H1 (cell line): ENCODE measurements around the gene NEURL2. TPM values are rescaled to one million over a fixed set of nuclear protein-coding genes. Genes with fewer than 3 reads are reported as not detected.

Experiments used
- CTCF ChIA-PET: fragments of 300-600 bp; sonication (Branson Sonifier 250); formaldehyde crosslinking; loops from one replicate; lab custom pipeline; 2021; ENCODE audit not compliant: partially characterized antibody; lab: Charles Lee
- POLR2A ChIA-PET: fragments of 300-600 bp; sonication (Branson Sonifier 250); formaldehyde crosslinking; loops from one replicate; lab custom pipeline; 2021; ENCODE audit warnings: inconsistent platforms; ENCODE audit not compliant: partially characterized antibody; lab: Charles Lee
- DNase-seq, 2 experiments: peaks; one replicate each; pipeline versions ENCODE4 v3.0.0 to v3.0.0-alpha.2; 2010 to 2022; ENCODE audit warnings: low spot score in 2 of 2, low read depth in 1 of 2, mixed read lengths in 1 of 2
- FAIRE-seq: peaks from 2 replicates; lab custom pipeline; 2011; peaks lifted over from hg19 to GRCh38; lab: Jason Lieb, UNC
- H2AFZ ChIP-seq: 2 replicates; pipeline ENCODE4 v1.8.1; 2012; ENCODE audit warnings: low read length, inconsistent platforms
- H2AK5ac ChIP-seq: 2 replicates; pipeline ENCODE4 v1.6.1; 2013; ENCODE audit warnings: low read depth, low read length
- H2BK120ac ChIP-seq: replicated peaks from 2 replicates; pipeline ENCODE3; 2013; ENCODE audit warnings: low read depth, low read length, inconsistent platforms
- H2BK12ac ChIP-seq: 2 replicates; pipeline ENCODE4 v1.6.1; 2013; ENCODE audit warnings: low read depth, low read length
- H2BK15ac ChIP-seq: 2 replicates; pipeline ENCODE4 v1.6.1; 2013; ENCODE audit warnings: low read length
- H2BK20ac ChIP-seq: 2 replicates; pipeline ENCODE4 v1.6.1; 2013; ENCODE audit warnings: low read length
- H2BK5ac ChIP-seq: 2 replicates; pipeline ENCODE4 v1.6.1; 2013; ENCODE audit warnings: low read depth, low read length
- H3K14ac ChIP-seq: 2 replicates; pipeline ENCODE4 v1.6.1; 2013; ENCODE audit warnings: inconsistent platforms; ENCODE audit not compliant: insufficient read length
- H3K18ac ChIP-seq: 2 replicates; pipeline ENCODE4 v1.6.1; 2013; ENCODE audit warnings: low read length; ENCODE audit errors: extremely low read depth
- H3K23ac ChIP-seq: 2 replicates; pipeline ENCODE4 v1.6.1; 2013; ENCODE audit warnings: inconsistent platforms; ENCODE audit not compliant: insufficient read length
- H3K23me2 ChIP-seq: 2 replicates; pipeline ENCODE4 v1.6.1; 2013; ENCODE audit warnings: low read depth, low read length
- H3K27ac ChIP-seq: 2 replicates; pipeline ENCODE4 v1.6.1; 2011; ENCODE audit warnings: low read depth, low read length, inconsistent platforms
- H3K27me3 ChIP-seq, 4 experiments: replicated peaks in 1 of 4; 1 replicate in 1 of 4; 2 replicates in 3 of 4; pipeline versions ENCODE4 v1.6.1 to v1.8.1; 2011 to 2013; ENCODE audit warnings: low read length in 3 of 4, mild to moderate bottlenecking in 3 of 4, inconsistent platforms in 2 of 4, mixed read lengths in 2 of 4, moderate library complexity in 1 of 4; ENCODE audit not compliant: control insufficient read depth in 3 of 4, insufficient read depth in 3 of 4; ENCODE audit errors: extremely low read depth in 1 of 4
- H3K36me3 ChIP-seq, 4 experiments: 2 replicates each; pipeline versions ENCODE4 v1.6.1 to v1.8.1; 2011 to 2013; ENCODE audit warnings: mild to moderate bottlenecking in 4 of 4, low read length in 3 of 4, moderate library complexity in 2 of 4, control low read depth in 1 of 4, inconsistent platforms in 1 of 4; ENCODE audit not compliant: insufficient read depth in 4 of 4, control insufficient read depth in 2 of 4
- H3K4ac ChIP-seq: replicated peaks from 2 replicates; pipeline ENCODE3; 2013; ENCODE audit warnings: low read length, low read depth, mixed read lengths, inconsistent platforms; ENCODE audit not compliant: insufficient read length
- H3K4me1 ChIP-seq, 4 experiments: replicated peaks in 1 of 4; 1 replicate in 1 of 4; 2 replicates in 3 of 4; pipeline versions ENCODE4 v1.6.1 to v1.8.1; 2011 to 2013; ENCODE audit warnings: low read length in 3 of 4, inconsistent platforms in 2 of 4, mixed read lengths in 1 of 4; ENCODE audit not compliant: insufficient read depth in 4 of 4, control insufficient read depth in 3 of 4
- H3K4me2 ChIP-seq, 2 experiments: 2 replicates each; pipeline versions ENCODE4 v1.6.1 to v1.8.1; 2011 to 2013; ENCODE audit warnings: low read depth in 2 of 2, low read length in 2 of 2, control low read depth in 1 of 2, inconsistent platforms in 1 of 2, mild to moderate bottlenecking in 1 of 2; ENCODE audit not compliant: insufficient read depth in 1 of 2
- H3K4me3 ChIP-seq, 4 experiments: fragments of 200-600, 300-600 bp in 1 of 4; sonication (generic), shearing (Covaris generic), sonication (Bioruptor Twin) in 1 of 4; 2 replicates each; pipeline versions ENCODE4 v1.5.1 to v1.8.1; 2011 to 2016; ENCODE audit warnings: low read length in 4 of 4, low read depth in 3 of 4, control low read depth in 2 of 4, inconsistent platforms in 2 of 4, mild to moderate bottlenecking in 2 of 4, mixed read lengths in 1 of 4, moderate library complexity in 1 of 4; ENCODE audit not compliant: insufficient read depth in 2 of 4; ENCODE audit errors: extremely low read depth in 1 of 4
- H3K56ac ChIP-seq: replicated peaks from 2 replicates; pipeline ENCODE3; 2013; ENCODE audit warnings: low read depth, mild to moderate bottlenecking, mixed read lengths, low read length, inconsistent platforms; ENCODE audit not compliant: insufficient read length
- H3K79me1 ChIP-seq: 2 replicates; pipeline ENCODE4 v1.6.1; 2013; ENCODE audit warnings: low read depth, low read length, control low read depth
- H3K79me2 ChIP-seq, 2 experiments: 2 replicates each; pipeline versions ENCODE4 v1.6.1 to v1.8.1; 2012 to 2013; ENCODE audit warnings: low read length in 2 of 2, mild to moderate bottlenecking in 2 of 2, inconsistent platforms in 1 of 2; ENCODE audit not compliant: insufficient read depth in 2 of 2, control insufficient read depth in 1 of 2
- H3K9ac ChIP-seq, 4 experiments: replicated peaks in 1 of 4; 1 replicate in 1 of 4; 2 replicates in 3 of 4; pipeline versions ENCODE4 v1.6.1 to v1.8.1; 2011 to 2013; ENCODE audit warnings: low read depth in 3 of 4, low read length in 3 of 4, control low read depth in 2 of 4, mild to moderate bottlenecking in 2 of 4, moderate library complexity in 2 of 4, inconsistent platforms in 1 of 4; ENCODE audit errors: extremely low read depth in 1 of 4
- H3K9me3 ChIP-seq, 2 experiments: 2 replicates each; pipeline versions ENCODE4 v1.6.1 to v1.8.1; 2012 to 2013; ENCODE audit warnings: mild to moderate bottlenecking in 2 of 2, moderate library complexity in 2 of 2, control low read depth in 1 of 2, inconsistent platforms in 1 of 2, low read depth in 1 of 2, low read length in 1 of 2, mixed read lengths in 1 of 2; ENCODE audit not compliant: insufficient read depth in 2 of 2
- H4K20me1 ChIP-seq, 2 experiments: replicated peaks in 1 of 2; 2 replicates each; pipeline versions ENCODE3 to v1.8.1; 2011 to 2013; ENCODE audit warnings: inconsistent platforms in 2 of 2, low read length in 2 of 2, mild to moderate bottlenecking in 1 of 2; ENCODE audit not compliant: insufficient read depth in 2 of 2, control insufficient read depth in 1 of 2
- H4K5ac ChIP-seq: 2 replicates; pipeline ENCODE4 v1.6.1; 2013; ENCODE audit warnings: low read length, low read depth, mixed read lengths, inconsistent platforms; ENCODE audit not compliant: insufficient read length
- H4K8ac ChIP-seq: 2 replicates; pipeline ENCODE4 v1.8.0; 2013; ENCODE audit warnings: mild to moderate bottlenecking, moderate library complexity, low read length, inconsistent platforms; ENCODE audit not compliant: insufficient read depth; ENCODE audit errors: extremely low read depth
- H4K91ac ChIP-seq: replicated peaks from 2 replicates; pipeline ENCODE3; 2013; ENCODE audit warnings: low read length, mixed read lengths, inconsistent platforms; ENCODE audit not compliant: insufficient read length
- ASH2L ChIP-seq: fragments of 200-600, 300-600 bp; sonication (generic); IDR thresholded peaks from one replicate; pipeline ENCODE4 v1.7.1; 2017; ENCODE audit warnings: low read length
- CREB1 ChIP-seq: IDR thresholded peaks from 2 replicates; pipeline ENCODE4 v1.6.1; 2012; ENCODE audit warnings: inconsistent platforms
- CTBP2 ChIP-seq: IDR thresholded peaks from 2 replicates; pipeline ENCODE4 v1.7.0; 2011; ENCODE audit warnings: borderline replicate concordance, mild to moderate bottlenecking, moderate library complexity, mixed read lengths, low read length; ENCODE audit not compliant: insufficient read depth, insufficient read length
- EGR1 ChIP-seq: IDR thresholded peaks from 2 replicates; pipeline ENCODE4 v1.6.1; 2011; ENCODE audit warnings: low read depth, low read length, borderline replicate concordance
- EZH2 ChIP-seq: fragments of 200-600 bp; sonication (generic); IDR thresholded peaks from 2 replicates; pipeline ENCODE4 v1.7.1; 2012; ENCODE audit warnings: low read depth, mild to moderate bottlenecking, moderate library complexity, low read length, inconsistent platforms; ENCODE audit not compliant: severe bottlenecking
- JUN ChIP-seq: IDR thresholded peaks from 2 replicates; pipeline ENCODE4 v1.6.1; 2011; ENCODE audit warnings: low read depth, mild to moderate bottlenecking, improper control_type of control experiment, low read length
- KDM1A ChIP-seq: fragments of 200-600, 300-600 bp; sonication (generic); IDR thresholded peaks from 2 replicates; pipeline ENCODE4 v1.7.1; 2016; ENCODE audit warnings: mild to moderate bottlenecking, low read length, borderline replicate concordance
- KDM4A ChIP-seq: IDR thresholded peaks from one replicate; pipeline ENCODE4 v1.7.1; 2012; ENCODE audit warnings: low read depth, mild to moderate bottlenecking, moderate library complexity, low read length, inconsistent platforms; ENCODE audit not compliant: severe bottlenecking
- PHF8 ChIP-seq: fragments of 200-600 bp; sonication (generic); conservative IDR thresholded peaks from 2 replicates; pipeline ENCODE4 v1.7.1; 2012; ENCODE audit warnings: low read depth, mild to moderate bottlenecking, inconsistent platforms, low read length, moderate library complexity
- POLR2AphosphoS5 ChIP-seq: IDR thresholded peaks from 2 replicates; pipeline ENCODE4 v1.6.1; 2011; ENCODE audit warnings: low read depth, low read length
- RBBP5 ChIP-seq: IDR thresholded peaks from 2 replicates; pipeline ENCODE4 v1.7.1; 2012; ENCODE audit warnings: low read depth, mild to moderate bottlenecking, inconsistent platforms, low read length, moderate library complexity, borderline replicate concordance
- SP2 ChIP-seq: IDR thresholded peaks from 2 replicates; pipeline ENCODE4 v1.6.1; 2012; ENCODE audit warnings: mild to moderate bottlenecking, low read length, inconsistent platforms
- SRF ChIP-seq: IDR thresholded peaks from 2 replicates; pipeline ENCODE4 v1.6.1; 2011; ENCODE audit warnings: mild to moderate bottlenecking, low read depth, low read length, moderate library complexity
- SUZ12 ChIP-seq: fragments of 200-600 bp; sonication (generic); IDR thresholded peaks from 2 replicates; pipeline ENCODE4 v1.6.1; 2012; ENCODE audit warnings: mild to moderate bottlenecking, inconsistent platforms, low read length, moderate library complexity, mixed read lengths
- TAF1 ChIP-seq: IDR thresholded peaks from 2 replicates; pipeline ENCODE4 v1.6.1; 2011; ENCODE audit warnings: mild to moderate bottlenecking, low read depth, low read length
- WGBS, 2 experiments: shearing (Covaris generic) in 1 of 2; methylation state at CpG; one replicate each; pipeline versions ENCODE4 v1.1.6 to v1.1.7; 2013 to 2015; ENCODE audit warnings: low lambda C conversion rate in 2 of 2, mixed read lengths in 2 of 2, inconsistent platforms in 1 of 2, low coverage in 1 of 2, missing lambda C conversion rate in 1 of 2; ENCODE audit not compliant: insufficient replicate concordance in 2 of 2, insufficient coverage in 1 of 2, insufficient read length in 1 of 2; ENCODE audit errors: extremely low coverage in 1 of 2, missing lambda C conversion rate in 1 of 2; 5-methylcytosine and 5-hydroxymethylcytosine counted together
- polyA plus RNA-seq, 7 experiments: library from polyadenylated mRNA; depleted of rRNA in 3 of 7; stranded (reverse) in 5 of 7; unstranded in 2 of 7; fragments of >200 nt in 5 of 7; fragments of 200-250 nt in 2 of 7; gene quantifications; 1 replicate in 5 of 7; 2 replicates in 1 of 7; 4 replicates in 1 of 7; pipeline versions ENCODE4 v1.2.1 to v1.2.3, GENCODE V29; 2011 to 2013; ENCODE audit warnings: missing spikeins in 2 of 7, mixed read lengths in 2 of 7
- total RNA-seq: library from RNA; stranded (reverse); fragmentation: NEBNext Ultra II Directional; extraction: Animal tissue kit (Norgen Biotek cat#: 25700); gene quantifications from 2 replicates; pipeline ENCODE4 v1.2.1, GENCODE V29; 2021

The NEURL2 gene
- total and polyA plus RNA-seq, 2 of the 8 experiments (the other 6 are each of a cell fraction or from before 2014, with no cell fraction given): 6.9 TPM

DNA sequence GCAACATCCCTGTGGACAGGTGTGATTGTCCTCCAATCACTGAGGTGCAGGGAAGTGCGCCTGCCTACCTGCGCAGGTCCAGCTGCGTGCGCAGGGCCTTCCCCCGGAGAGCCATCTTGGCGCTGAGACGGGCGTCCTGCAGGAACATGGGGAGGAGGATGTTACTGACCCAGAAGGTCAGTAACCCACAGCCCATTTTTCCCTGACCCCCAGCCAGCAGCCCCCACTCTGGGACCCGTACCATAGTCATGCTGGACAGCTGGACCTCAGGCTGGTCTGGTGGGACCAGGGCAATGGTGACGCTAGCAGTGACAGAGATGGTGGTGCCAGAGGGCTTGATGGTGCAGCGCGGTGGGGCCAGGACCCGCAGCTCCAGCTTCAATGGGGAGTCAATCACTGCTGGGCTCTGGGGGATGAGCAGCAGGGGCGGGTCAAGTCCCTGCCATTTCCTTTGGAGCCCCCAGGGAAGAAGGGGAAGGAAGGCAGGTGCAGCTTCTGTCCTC lies 11.2 kb upstream of the NEURL2 start:
- peaks cover 12 to 70% (median 53%) of the 10 kb centered on the region in 4 experiments for H3K36me3 ChIP-seq
- FAIRE-seq (no peak), DNase-seq (no peak)
- ChIA-PET POLR2A (interaction anchor here (0.8 to 5.6 kb wide), 11 partner anchors 8 to 49 kb away, joined by 3 to 49 read pairs (median 4); partner anchors contain the start of genes CTSA, NEURL2 and PCIF1), CTCF (interaction anchor here (1.4 to 3.0 kb wide), 3 partner anchors 10 to 69 kb away, joined by 3 to 24 read pairs (median 4); partner anchors contain the start of genes CTSA and NEURL2)
- no peak overlapping the region for H3K14ac ChIP-seq
- H3K23me2 ChIP-seq: no peaks in the 10 kb centered on the region
- no peak overlapping the region for H3K4me3 ChIP-seq
- H2BK5ac ChIP-seq: no peak overlapping the region
- no peak overlapping the region for H4K91ac ChIP-seq
- H4K5ac ChIP-seq: no peak overlapping the region
- H4K20me1 ChIP-seq: peaks cover 0 to 7% of the 10 kb centered on the region in 2 experiments
- H3K27ac ChIP-seq: no peak overlapping the region
- no peak overlapping the region for H3K56ac ChIP-seq
- H4K8ac ChIP-seq: no peak overlapping the region
- no peak overlapping the region for H2BK15ac ChIP-seq
- no peak overlapping the region for H2BK120ac ChIP-seq
- H2AK5ac ChIP-seq: no peak overlapping the region
- no peak overlapping the region for H2AFZ ChIP-seq
- H3K4me1 ChIP-seq: no peaks in the 10 kb centered on the region
- no peaks in the 10 kb centered on the region for H3K79me1 ChIP-seq
- H3K9me3 ChIP-seq: no peaks in the 10 kb centered on the region
- no peak overlapping the region for H2BK12ac ChIP-seq
- H3K23ac ChIP-seq: no peak overlapping the region
- WGBS, 2 experiments: 94% methylated on average over 14 of the region's 14 CpGs; no CpG with 5 or more reads in 1 of the 2 experiments
- H2BK20ac ChIP-seq: no peak overlapping the region
- no peak overlapping the region for H3K18ac ChIP-seq
- H3K27me3 ChIP-seq: no peaks in the 10 kb centered on the region
- no peak overlapping the region for H3K4ac ChIP-seq
- H3K4me2 ChIP-seq: no peak overlapping the region
- no peak overlapping the region for H3K9ac ChIP-seq
- H3K79me2 ChIP-seq: no peaks in the 10 kb centered on the region
- TF ChIP-seq POLR2AphosphoS5 (no peak), CTBP2 (no peak), SUZ12 (no peak), EZH2 (no peak), KDM1A (no peak), SRF (no peak), ASH2L (no peak), RBBP5 (no peak), PHF8 (no peak), EGR1 (no peak), TAF1 (no peak), KDM4A (no peak), JUN (no peak), SP2 (no peak), CREB1 (no peak)
